Endodermal cell (in vitro differentiated cells): ENCODE data around the gene ARHGEF40. TPM values are rescaled to one million over a fixed set of nuclear protein-coding genes. Genes with fewer than 3 reads are reported as not detected.

Experiments used
- DNase-seq: peaks from one replicate; pipeline ENCODE4 v3.0.0-alpha.2; 2017
- H3K27ac ChIP-seq: 2 replicates; pipeline ENCODE4 v1.5.1; 2013; ENCODE audit warnings: mild to moderate bottlenecking, low read depth, low read length, moderate library complexity
- H3K27me3 ChIP-seq: 2 replicates; pipeline ENCODE4 v1.6.1; 2013; ENCODE audit warnings: mild to moderate bottlenecking, low read length, moderate library complexity; ENCODE audit not compliant: insufficient read depth, control insufficient read depth, poor library complexity, severe bottlenecking
- H3K36me3 ChIP-seq: 2 replicates; pipeline ENCODE4 v1.7.0; 2013; ENCODE audit warnings: mild to moderate bottlenecking, low read length, moderate library complexity; ENCODE audit not compliant: control insufficient read depth, insufficient read depth
- H3K4me1 ChIP-seq: one replicate; pipeline ENCODE4 v1.7.0; 2013; ENCODE audit warnings: low read length; ENCODE audit not compliant: control insufficient read depth, insufficient read depth
- H3K4me3 ChIP-seq: 2 replicates; pipeline ENCODE4 v1.5.1; 2013; ENCODE audit warnings: mild to moderate bottlenecking, low read length, moderate library complexity
- H3K9ac ChIP-seq: 2 replicates; pipeline ENCODE4 v1.6.1; 2013; ENCODE audit warnings: mild to moderate bottlenecking, low read length, moderate library complexity; ENCODE audit not compliant: poor library complexity, severe bottlenecking; ENCODE audit errors: extremely low read depth
- H3K9me3 ChIP-seq: 2 replicates; pipeline ENCODE4 v1.6.1; 2013; ENCODE audit warnings: mild to moderate bottlenecking, low read length, moderate library complexity; ENCODE audit not compliant: control insufficient read depth
- H3K27ac Mint-ChIP-seq: 2 replicates; pipeline ENCODE4 v1.8.0; 2020; ENCODE audit warnings: mixed read lengths
- H3K27me3 Mint-ChIP-seq: 2 replicates; pipeline ENCODE4 v1.8.0; 2021; ENCODE audit warnings: mild to moderate bottlenecking, mixed read lengths; ENCODE audit not compliant: insufficient read depth
- H3K36me3 Mint-ChIP-seq: 2 replicates; pipeline ENCODE4 v1.8.0; 2020; ENCODE audit warnings: low read depth, mixed read lengths
- H3K4me1 Mint-ChIP-seq: 2 replicates; pipeline ENCODE4 v1.8.0; 2020; ENCODE audit warnings: mixed read lengths
- H3K4me3 Mint-ChIP-seq: 2 replicates; pipeline ENCODE4 v1.8.0; 2020; ENCODE audit warnings: mild to moderate bottlenecking, moderate library complexity, mixed read lengths
- H3K9me3 Mint-ChIP-seq: 2 replicates; pipeline ENCODE4 v1.8.0; 2020; ENCODE audit warnings: mild to moderate bottlenecking, mixed read lengths
- CTCF ChIP-seq: fragments of 200-600 bp; sonication (generic); conservative IDR thresholded peaks from 2 replicates; pipeline ENCODE4 v1.5.0; 2021; ENCODE audit warnings: antibody characterized with exemption, mild to moderate bottlenecking
- WGBS, 2 experiments: methylation state at CpG; one replicate each; pipeline versions ENCODE4 v1.1.5 to v1.1.7; 2013; ENCODE audit warnings: missing lambda C conversion rate in 2 of 2, mixed read lengths in 1 of 2; ENCODE audit not compliant: insufficient coverage in 1 of 2, insufficient read length in 1 of 2; 5-methylcytosine and 5-hydroxymethylcytosine counted together
- total RNA-seq, 2 donors: library from RNA; stranded (reverse); fragmentation: NEBNext Ultra II Directional in 1 of 2; extraction: Animal tissue kit (Norgen Biotek cat#: 25700) in 1 of 2; gene quantifications; 2 replicates in 1 of 2; 3 replicates in 1 of 2; pipeline ENCODE4 v1.2.1, GENCODE V29; 2021

The ARHGEF40 gene
- total RNA-seq, 2 donors from 2014 or later: 71.1 to 73.5 TPM

- H3K27me3 Mint-ChIP-seq: no peaks in the 10 kb centered on the region
- no peak overlapping the region for H3K27ac Mint-ChIP-seq
- Histone ChIP-seq H3K4me1 (no peaks in the 10 kb centered on the region), H3K9me3 (no peaks in the 10 kb centered on the region), H3K4me3 (no peak overlapping the region), H3K36me3 (no peaks in the 10 kb centered on the region), H3K27me3 (no peaks in the 10 kb centered on the region), H3K9ac (no peak overlapping the region), H3K27ac (no peak overlapping the region)
- no peaks in the 10 kb centered on the region for H3K4me1 Mint-ChIP-seq
- no peak for DNase-seq
- no peak for TF ChIP-seq CTCF
- WGBS, 2 experiments: 83 to 84% methylated on average over 1 of the region's 1 CpG
- H3K4me3 Mint-ChIP-seq: no peak overlapping the region
- H3K36me3 Mint-ChIP-seq: no peaks in the 10 kb centered on the region
- H3K9me3 Mint-ChIP-seq: no peaks in the 10 kb centered on the region
Measured at GRCh38 chr14:21121122-21121521, 51.0 kb downstream of the ARHGEF40 start.

GRCh38 chr14:21123429-21123828, 53.3 kb downstream of the ARHGEF40 start:
- H3K4me1 Mint-ChIP-seq: no peaks in the 10 kb centered on the region
- no peak overlapping the region for H3K27ac Mint-ChIP-seq
- peaks cover 6% of the 10 kb centered on the region for H3K27me3 Mint-ChIP-seq
- Histone ChIP-seq H3K9me3 (no peaks in the 10 kb centered on the region), H3K27me3 (no peaks in the 10 kb centered on the region), H3K36me3 (no peaks in the 10 kb centered on the region), H3K4me1 (no peaks in the 10 kb centered on the region), H3K27ac (no peak overlapping the region), H3K4me3 (no peak overlapping the region), H3K9ac (no peak overlapping the region)
- H3K4me3 Mint-ChIP-seq: no peak overlapping the region
- WGBS, 2 experiments: 96 to 100% methylated on average over 1 of the region's 1 CpG
- TF ChIP-seq CTCF: no peak
- H3K36me3 Mint-ChIP-seq: no peaks in the 10 kb centered on the region
- no peak for DNase-seq
- no peaks in the 10 kb centered on the region for H3K9me3 Mint-ChIP-seq

GRCh38 chr14:21133901-21134300, 63.8 kb downstream of the ARHGEF40 start:
- WGBS, 2 experiments: 92 to 93% methylated on average over 1 of the region's 1 CpG
- peaks cover 3% of the 10 kb centered on the region for H3K4me1 Mint-ChIP-seq
- peaks cover 2% of the 10 kb centered on the region for H3K36me3 Mint-ChIP-seq

More at GRCh38 chr14:21133901-21134300, 63.8 kb downstream of the ARHGEF40 start:
- H3K9me3 ChIP-seq: no peaks in the 10 kb centered on the region
- no peaks in the 10 kb centered on the region for H3K36me3 ChIP-seq
- H3K27me3 ChIP-seq: no peaks in the 10 kb centered on the region
- Mint-ChIP-seq H3K27ac (no peak overlapping the region), H3K4me3 (no peak overlapping the region), H3K9me3 (peaks cover 3% of the 10 kb centered on the region), H3K27me3 (no peaks in the 10 kb centered on the region)
- no peak overlapping the region for H3K4me3 ChIP-seq
- H3K4me1 ChIP-seq: no peaks in the 10 kb centered on the region
- no peak overlapping the region for H3K27ac ChIP-seq
- no peak for DNase-seq
- TF ChIP-seq CTCF: no peak
- no peak overlapping the region for H3K9ac ChIP-seq
